SK-N-SH (cell line): ENCODE results near the gene ARHGAP29. TPM values are rescaled to one million over a fixed set of nuclear protein-coding genes. Genes with fewer than 3 reads are reported as not detected.

ENCODE experiments used
- CTCF ChIA-PET: fragments of 300-600, 350-600 bp; formaldehyde crosslinking; extraction: SDS; loops from one replicate; lab custom pipeline; 2021; lab: Yijun Ruan, JAX
- POLR2A ChIA-PET: fragments of 350-600 bp; sonication (Branson Sonifier 250); formaldehyde crosslinking; extraction: SDS; loops from one replicate; lab custom pipeline; 2020; ENCODE audit warnings: antibody characterized with exemption, inconsistent platforms; lab: Yijun Ruan, JAX
- DNase-seq: peaks from one replicate; pipeline ENCODE4 v3.0.0; 2012
- H2AFZ ChIP-seq: fragments of 200-600 bp; sonication (generic); 2 replicates; pipeline ENCODE4 v1.8.1; 2016; ENCODE audit warnings: antibody characterized with exemption, mild to moderate bottlenecking, low read depth
- H3F3A ChIP-seq: fragments of 200-600 bp; sonication (generic); replicated peaks from 2 replicates; pipeline ENCODE3; 2016; ENCODE audit warnings: antibody characterized with exemption, mild to moderate bottlenecking; ENCODE audit not compliant: insufficient read depth
- H3K27ac ChIP-seq, 2 experiments: fragments of 200-500 bp in 1 of 2; fragments of 200-600 bp in 1 of 2; sonication (Bioruptor generic) in 1 of 2; sonication (generic), shearing (Covaris generic) in 1 of 2; 2 replicates each; pipeline versions ENCODE4 v1.5.1 to v1.6.1; 2014 to 2016; ENCODE audit warnings: low read depth in 2 of 2, inconsistent platforms in 1 of 2, low read length in 1 of 2, mild to moderate bottlenecking in 1 of 2, mixed read lengths in 1 of 2
- H3K27me3 ChIP-seq: fragments of 200-600 bp; sonication (generic), shearing (Covaris generic); 2 replicates; pipeline ENCODE4 v1.6.1; 2016; ENCODE audit warnings: mixed run types; ENCODE audit not compliant: insufficient read depth
- H3K36me3 ChIP-seq, 2 experiments: fragments of 200-500 bp in 1 of 2; fragments of 200-600 bp in 1 of 2; sonication (Bioruptor generic) in 1 of 2; sonication (generic) in 1 of 2; replicated peaks in 1 of 2; 2 replicates each; pipeline versions ENCODE3 to v1.5.1; 2014 to 2016; ENCODE audit warnings: low read length in 1 of 2, mild to moderate bottlenecking in 1 of 2; ENCODE audit not compliant: insufficient read depth in 2 of 2, control insufficient read depth in 1 of 2
- H3K4me1 ChIP-seq, 2 experiments: fragments of 200-500 bp in 1 of 2; fragments of 200-600 bp in 1 of 2; sonication (Bioruptor generic) in 1 of 2; sonication (generic), shearing (Covaris generic) in 1 of 2; 2 replicates each; pipeline versions ENCODE4 v1.5.1 to v1.6.1; 2014 to 2016; ENCODE audit warnings: low read depth in 1 of 2, low read length in 1 of 2, mixed run types in 1 of 2; ENCODE audit not compliant: insufficient read depth in 2 of 2, control insufficient read depth in 1 of 2
- H3K4me2 ChIP-seq: fragments of 200-600 bp; sonication (generic), shearing (Covaris generic); 2 replicates; pipeline ENCODE4 v1.6.1; 2017; ENCODE audit warnings: mixed run types
- H3K4me3 ChIP-seq, 2 experiments: fragments of 200-500 bp in 1 of 2; fragments of 200-600 bp in 1 of 2; sonication (Bioruptor generic) in 1 of 2; sonication (generic), shearing (Covaris generic) in 1 of 2; 2 replicates each; pipeline versions ENCODE4 v1.5.1 to v1.8.1; 2014 to 2016; ENCODE audit warnings: low read depth in 2 of 2, inconsistent platforms in 1 of 2, low read length in 1 of 2, mild to moderate bottlenecking in 1 of 2, mixed read lengths in 1 of 2, moderate library complexity in 1 of 2
- H3K79me2 ChIP-seq: fragments of 200-600 bp; sonication (generic); 2 replicates; pipeline ENCODE4 v1.8.1; 2017; ENCODE audit warnings: mild to moderate bottlenecking; ENCODE audit not compliant: insufficient read depth
- H3K9ac ChIP-seq: fragments of 200-600 bp; sonication (generic); 2 replicates; pipeline ENCODE4 v1.6.1; 2017; ENCODE audit warnings: mixed run types
- H3K9me2 ChIP-seq: fragments of 200-600 bp; sonication (generic); 2 replicates; pipeline ENCODE4 v1.6.1; 2017; ENCODE audit warnings: mixed run types
- H3K9me3 ChIP-seq: fragments of 200-600 bp; sonication (generic); 2 replicates; pipeline ENCODE4 v1.6.1; 2017; ENCODE audit warnings: mixed run types, mild to moderate bottlenecking, moderate library complexity
- H4K20me1 ChIP-seq: fragments of 200-600 bp; sonication (generic); 2 replicates; pipeline ENCODE4 v1.6.1; 2017; ENCODE audit warnings: mild to moderate bottlenecking, mixed run types; ENCODE audit not compliant: insufficient read depth
- CTCF ChIP-seq: fragments of 200-600 bp; sonication (generic); IDR thresholded peaks from 2 replicates; pipeline ENCODE4 v1.6.1; 2017; ENCODE audit warnings: antibody characterized with exemption, mild to moderate bottlenecking, moderate library complexity
- ELF1 ChIP-seq: IDR thresholded peaks from 2 replicates; pipeline ENCODE4 v1.4.0; 2012
- FOSL2 ChIP-seq: IDR thresholded peaks from 2 replicates; pipeline ENCODE4 v1.4.0; 2012; ENCODE audit warnings: low read depth, mild to moderate bottlenecking, moderate library complexity, borderline replicate concordance
- FOXM1 ChIP-seq: IDR thresholded peaks from 2 replicates; pipeline ENCODE4 v1.4.0; 2012; ENCODE audit warnings: low read depth, mild to moderate bottlenecking
- GABPA ChIP-seq: IDR thresholded peaks from 2 replicates; pipeline ENCODE4 v1.4.0; 2012; ENCODE audit warnings: low read depth, mild to moderate bottlenecking
- GATA2 ChIP-seq: sonication (generic); formaldehyde crosslinking; IDR thresholded peaks from 2 replicates; pipeline ENCODE4 v1.5.0; 2020; ENCODE audit warnings: mild to moderate bottlenecking, missing genetic modification reagents
- IRF3 ChIP-seq: fragments of 150-350 bp; IDR thresholded peaks from 2 replicates; pipeline ENCODE4 v1.6.1; 2016; ENCODE audit warnings: mild to moderate bottlenecking, low read depth, low read length
- MEF2A ChIP-seq: IDR thresholded peaks from 2 replicates; pipeline ENCODE4 v1.4.0; 2012; ENCODE audit warnings: low read depth, borderline replicate concordance
- MXI1 ChIP-seq: IDR thresholded peaks from 2 replicates; pipeline ENCODE4 v1.6.1; 2012; ENCODE audit warnings: mild to moderate bottlenecking, low read depth, low read length, improper control_type of control experiment
- NRF1 ChIP-seq: IDR thresholded peaks from 2 replicates; pipeline ENCODE4 v1.6.1; 2012; ENCODE audit warnings: low read depth, mild to moderate bottlenecking, low read length
- POLR2AphosphoS5 ChIP-seq: IDR thresholded peaks from 2 replicates; pipeline ENCODE4 v1.6.1; 2012; ENCODE audit warnings: low read depth, low read length
- RCOR1 ChIP-seq: fragments of 150-350 bp; IDR thresholded peaks from 2 replicates; pipeline ENCODE4 v1.6.1; 2017; ENCODE audit warnings: antibody characterized with exemption, low read length
- REST ChIP-seq: IDR thresholded peaks from 2 replicates; pipeline ENCODE4 v1.6.1; 2012; ENCODE audit warnings: mild to moderate bottlenecking, low read depth, low read length, moderate library complexity
- RFX5 ChIP-seq: IDR thresholded peaks from 2 replicates; pipeline ENCODE4 v1.6.1; 2012; ENCODE audit warnings: mild to moderate bottlenecking, improper control_type of control experiment, low read length
- TEAD4 ChIP-seq: IDR thresholded peaks from 2 replicates; pipeline ENCODE4 v1.4.0; 2012; ENCODE audit warnings: mild to moderate bottlenecking, borderline replicate concordance; ENCODE audit not compliant: insufficient read depth
- ZBTB33 ChIP-seq: IDR thresholded peaks from 2 replicates; pipeline ENCODE4 v1.4.0; 2012; ENCODE audit warnings: low read depth, borderline replicate concordance
- WGBS: methylation state at CpG from one replicate; pipeline ENCODE4 v1.1.6; 2017; ENCODE audit warnings: low lambda C conversion rate; 5-methylcytosine and 5-hydroxymethylcytosine counted together
- polyA plus RNA-seq, 3 experiments: library from polyadenylated mRNA; depleted of rRNA; stranded (reverse); fragments of >200 nt; gene quantifications; 2 replicates each; pipeline ENCODE4 v1.2.3, GENCODE V29; 2012

Gene ARHGAP29
- polyA plus RNA-seq, 1 of the 3 experiments (the other 2 are of a cell fraction) = 20.1 TPM

- Histone ChIP-seq H3K36me3 (peaks cover 2 to 7% of the 10 kb centered on the region in 2 experiments), H3K4me2 (no peak overlapping the region), H4K20me1 (peaks cover 7% of the 10 kb centered on the region), H3K27me3 (no peaks in the 10 kb centered on the region), H3K9me2 (no peaks in the 10 kb centered on the region), H3F3A (peaks cover 7% of the 10 kb centered on the region), H3K4me3 (no peak overlapping the region), H3K79me2 (peaks cover 83% of the 10 kb centered on the region), H3K27ac (no peak overlapping the region), H3K9ac (no peak overlapping the region), H3K9me3 (no peaks in the 10 kb centered on the region), H2AFZ (no peak overlapping the region), H3K4me1 (peaks cover 0 to 17% of the 10 kb centered on the region in 2 experiments; a peak in 2 of 4 replicates)
- CTCF ChIA-PET = interaction anchor here (1.1 to 7.0 kb wide), 9 partner anchors 13 to 318 kb away, joined by 3 to 46 read pairs (median 6); partner anchors contain the start of gene GCLM
- DNase-seq = no peak
- TF ChIP-seq GATA2 = no peak
- no peak for TF ChIP-seq MEF2A
- TF ChIP-seq RFX5 = no peak
- no peak for TF ChIP-seq ELF1
- no peak for TF ChIP-seq NRF1
- 100% methylated on average over 1 of the region's 1 CpG for WGBS
- POLR2A ChIA-PET = interaction anchor here (0.8 kb wide), 1 partner anchor 10 kb away, joined by 3 read pairs; the partner anchor contains the start of gene ARHGAP29
These were observed 9.8 kb downstream of the ARHGAP29 start for GRCh38 chr1:94227624-94228023.

- H3K4me2 ChIP-seq = no peak overlapping the region
- H3K9me2 ChIP-seq = no peaks in the 10 kb centered on the region
- no peak overlapping the region for H3K27ac ChIP-seq
- H3K4me1 ChIP-seq = peaks cover 0 to 12% of the 10 kb centered on the region in 2 experiments; a peak in 2 of 4 replicates
- no peaks in the 10 kb centered on the region for H3K27me3 ChIP-seq
- WGBS = 95% methylated on average over 2 of the region's 2 CpGs
- no peak overlapping the region for H2AFZ ChIP-seq
- H3K9ac ChIP-seq = no peak overlapping the region
- no peak for DNase-seq
- TF ChIP-seq FOXM1 = no peak
- no peak for TF ChIP-seq IRF3
- TF ChIP-seq MXI1 = no peak
- no peak for TF ChIP-seq ZBTB33
- no peak for TF ChIP-seq FOSL2
- TF ChIP-seq POLR2AphosphoS5 = no peak
- TF ChIP-seq GABPA = no peak
- TF ChIP-seq GATA2 = no peak
- no peak for TF ChIP-seq RCOR1
- no peak for TF ChIP-seq TEAD4
- TF ChIP-seq REST = no peak
- no peak for TF ChIP-seq CTCF
- peaks cover 74% of the 10 kb centered on the region for H3K79me2 ChIP-seq
- H3F3A ChIP-seq = peaks cover 3% of the 10 kb centered on the region
- H3K9me3 ChIP-seq = no peaks in the 10 kb centered on the region
- CTCF ChIA-PET = interaction anchor here (1.2 to 7.0 kb wide), 8 partner anchors 10 to 200 kb away, joined by 3 to 46 read pairs (median 5); partner anchors contain the start of gene ARHGAP29
- POLR2A ChIA-PET = no interaction called here
- H3K36me3 ChIP-seq = peaks cover 2 to 7% of the 10 kb centered on the region in 2 experiments
- H3K4me3 ChIP-seq = no peak overlapping the region
- peaks cover 7% of the 10 kb centered on the region for H4K20me1 ChIP-seq
These were observed 11.5 kb downstream of the ARHGAP29 start for GRCh38 chr1:94225845-94226244.
